B cell (primary cell): ENCODE measurements around the gene BAIAP3. TPM values are rescaled to one million over a fixed set of nuclear protein-coding genes. Genes with fewer than 3 reads are reported as not detected.

Source experiments
- ATAC-seq: fragments of 200-7000 bp; cut with Tn5 transposase; one replicate; pipeline ENCODE4 v1.10.0; 2021; ENCODE audit warnings: low read depth, mild to moderate bottlenecking, moderate number of reproducible peaks, moderate library complexity
- CTCF ChIA-PET: fragments of 350-600 bp; sonication (Branson Sonifier 250); formaldehyde crosslinking; loops from one replicate; lab custom pipeline; 2021; ENCODE audit warnings: antibody characterized with exemption, inconsistent platforms; lab: Charles Lee
- POLR2A ChIA-PET: fragments of 350-600 bp; sonication (Branson Sonifier 250); formaldehyde crosslinking; loops from one replicate; lab custom pipeline; 2021; ENCODE audit warnings: antibody characterized with exemption; lab: Charles Lee
- DNase-seq: peaks from one replicate; pipeline ENCODE4 v3.0.0; 2013
- H2AFZ ChIP-seq: 2 replicates; pipeline ENCODE4 v1.6.1; 2012; ENCODE audit warnings: mild to moderate bottlenecking, low read depth, low read length; ENCODE audit not compliant: insufficient read depth, poor library complexity, severe bottlenecking
- H3K27ac ChIP-seq, 2 donors: 1 replicate in 1 of 2; 2 replicates in 1 of 2; pipeline ENCODE4 v1.5.1; 2012 to 2013; ENCODE audit warnings: low read length in 2 of 2, mild to moderate bottlenecking in 2 of 2, moderate library complexity in 1 of 2
- H3K27me3 ChIP-seq, 4 experiments: fragments of 200-600 bp in 1 of 4; sonication (generic) in 1 of 4; replicated peaks in 1 of 4; 1 replicate in 2 of 4; 2 replicates in 2 of 4; pipeline versions ENCODE4 v1.6.1 to v1.7.0; 2013 to 2016; ENCODE audit warnings: low read length in 3 of 4, mild to moderate bottlenecking in 2 of 4, mixed read lengths in 1 of 4, moderate library complexity in 1 of 4; ENCODE audit not compliant: insufficient read depth in 4 of 4, control insufficient read depth in 3 of 4; ENCODE audit errors: control extremely low read depth in 1 of 4
- H3K36me3 ChIP-seq, 2 experiments: replicated peaks in 1 of 2; 1 replicate in 1 of 2; 2 replicates in 1 of 2; pipeline versions ENCODE4 v1.6.1 to v1.7.1; 2013; ENCODE audit warnings: low read length in 1 of 2; ENCODE audit not compliant: insufficient read depth in 2 of 2, control insufficient read depth in 1 of 2; ENCODE audit errors: control extremely low read depth in 1 of 2, extremely low read depth in 1 of 2
- H3K4me1 ChIP-seq, 2 donors: fragments of 200-600 bp in 1 of 2; sonication (generic) in 1 of 2; 1 replicate in 1 of 2; 2 replicates in 1 of 2; pipeline versions ENCODE4 v1.5.1 to v1.6.1; 2013 to 2017; ENCODE audit warnings: low read length in 2 of 2; ENCODE audit not compliant: control insufficient read depth in 2 of 2, insufficient read depth in 2 of 2
- H3K4me2 ChIP-seq: replicated peaks from 2 replicates; pipeline ENCODE3; 2012; ENCODE audit warnings: mild to moderate bottlenecking, low read depth, low read length; ENCODE audit not compliant: poor library complexity, severe bottlenecking
- H3K4me3 ChIP-seq, 5 experiments: fragments of 200-600 bp in 1 of 5; sonication (generic) in 1 of 5; 1 replicate in 3 of 5; 2 replicates in 2 of 5; pipeline versions ENCODE4 v1.5.1 to v1.7.0; 2011 to 2016; ENCODE audit warnings: low read length in 4 of 5, mild to moderate bottlenecking in 4 of 5, low read depth in 2 of 5, control low read depth in 1 of 5, moderate library complexity in 1 of 5; ENCODE audit not compliant: insufficient read depth in 1 of 5; ENCODE audit errors: control extremely low read depth in 1 of 5, extremely low read depth in 1 of 5
- H3K79me2 ChIP-seq: fragments of 200-600 bp; sonication (generic); one replicate; pipeline ENCODE4 v1.6.0; 2016; ENCODE audit warnings: low read length; ENCODE audit not compliant: control insufficient read depth, insufficient read depth
- H3K9ac ChIP-seq: fragments of 200-600 bp; sonication (generic); 2 replicates; pipeline ENCODE4 v1.6.1; 2017; ENCODE audit warnings: mild to moderate bottlenecking, low read length, moderate library complexity
- H3K9me3 ChIP-seq, 3 donors: one replicate each; pipeline versions ENCODE4 v1.6.1 to v1.7.1; 2013; ENCODE audit warnings: low read length in 2 of 3; ENCODE audit not compliant: control insufficient read depth in 2 of 3, insufficient read depth in 1 of 3; ENCODE audit errors: control extremely low read depth in 1 of 3
- H4K20me1 ChIP-seq: 2 replicates; pipeline ENCODE4 v1.6.0; 2012; ENCODE audit warnings: mild to moderate bottlenecking, low read length; ENCODE audit not compliant: insufficient read depth, control insufficient read depth, poor library complexity, severe bottlenecking
- H3K27ac Mint-ChIP-seq: one replicate; pipeline ENCODE4 v1.8.0; 2021; ENCODE audit warnings: mixed read lengths
- H3K27me3 Mint-ChIP-seq: one replicate; pipeline ENCODE4 v1.8.0; 2021; ENCODE audit warnings: mixed read lengths
- H3K4me1 Mint-ChIP-seq: one replicate; pipeline ENCODE4 v1.8.0; 2021; ENCODE audit warnings: mixed read lengths
- H3K4me3 Mint-ChIP-seq: one replicate; pipeline ENCODE4 v1.8.0; 2021; ENCODE audit warnings: mixed read lengths
- H3K9me3 Mint-ChIP-seq: one replicate; pipeline ENCODE4 v1.8.0; 2022; ENCODE audit warnings: mixed read lengths; ENCODE audit not compliant: insufficient read depth
- EZH2 ChIP-seq: IDR thresholded peaks from 2 replicates; pipeline ENCODE4 v1.6.1; 2012; ENCODE audit warnings: borderline replicate concordance, low read depth, mild to moderate bottlenecking, moderate library complexity, low read length; ENCODE audit not compliant: insufficient read depth, poor library complexity, severe bottlenecking
- WGBS: methylation state at CpG from one replicate; pipeline ENCODE4 v1.1.5; 2013; ENCODE audit warnings: missing lambda C conversion rate; ENCODE audit not compliant: insufficient coverage; 5-methylcytosine and 5-hydroxymethylcytosine counted together
- intact Hi-C: fragments of 100-400 bp; cut with micrococcal nuclease; formaldehyde crosslinking; loops from one replicate; pipeline ENCODE4 v1.10.0; 2022
- polyA plus RNA-seq: library from polyadenylated mRNA; depleted of rRNA; stranded (reverse); fragments of >200 nt; gene quantifications from 2 replicates; pipeline ENCODE4 v1.2.3, GENCODE V29; 2012
- total RNA-seq, 2 donors: library from RNA; stranded (reverse); fragments of 120-200 nt in 1 of 2; gene quantifications; 1 replicate in 1 of 2; 2 replicates in 1 of 2; pipeline versions ENCODE4 v1.2.3 to v1.2.4, GENCODE V29; 2013 to 2022
- TF ChIP-seq, protein P1 (sequence below): fragments of 200-600 bp; IDR thresholded peaks from one replicate; pipeline ENCODE4 v1.8.0; 2022; ENCODE audit warnings: antibody characterized with exemption, mild to moderate bottlenecking

Gene BAIAP3
- total and polyA plus RNA-seq, 2 donors (not counting 1 experiment from before 2014, with no cell fraction given): 119 to 130 TPM

DNA sequence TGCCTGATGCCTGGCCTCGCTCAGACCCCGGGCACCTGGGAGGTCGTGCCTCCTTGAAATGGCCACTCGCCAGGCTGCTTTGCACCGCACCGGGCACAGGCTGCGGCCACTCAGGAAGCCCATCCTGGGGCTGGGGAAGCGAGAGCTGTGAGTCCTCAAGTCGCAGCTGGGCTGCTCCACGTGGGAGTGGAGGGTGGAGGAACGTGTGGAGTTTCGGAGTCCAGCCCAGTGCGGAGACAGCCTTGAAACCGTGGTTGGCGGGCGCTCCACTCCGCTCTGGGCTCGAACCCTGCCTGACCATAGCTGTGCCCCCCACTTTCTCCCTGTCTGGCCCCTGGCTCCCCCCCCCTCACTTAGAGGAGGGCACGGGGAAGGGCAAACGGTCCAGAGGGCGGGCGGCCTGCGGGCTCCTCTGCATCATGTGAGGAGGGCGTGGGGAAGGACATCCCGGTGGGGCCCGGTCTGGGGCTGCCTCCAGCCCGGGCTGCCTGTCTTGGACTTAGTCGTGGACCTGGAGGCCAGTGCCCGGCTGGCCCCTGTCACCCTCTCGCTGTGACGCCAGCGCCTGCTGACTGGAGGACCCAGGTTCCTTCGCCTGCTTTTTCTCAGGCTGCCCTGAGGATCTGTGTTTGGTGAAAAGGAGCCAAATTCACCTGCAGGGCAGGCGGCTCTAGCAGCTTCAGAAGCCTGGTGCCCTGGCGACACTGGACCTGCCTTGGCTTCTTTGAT is 21.5 kb upstream of the BAIAP3 start:
- Mint-ChIP-seq H3K4me1 (peaks cover 40% of the 10 kb centered on the region), H3K9me3 (no peaks in the 10 kb centered on the region), H3K4me3 (peak overlapping the region; percentile 99), H3K27ac (peak overlapping the region; percentile 97), H3K27me3 (no peaks in the 10 kb centered on the region)
- ATAC-seq (no peak), DNase-seq (no peak)
- H3K36me3 ChIP-seq: peaks cover 0 to 51% of the 10 kb centered on the region in 2 experiments
- peaks cover 82% of the 10 kb centered on the region for H3K79me2 ChIP-seq
- peaks cover 67% of the 10 kb centered on the region for H4K20me1 ChIP-seq
- H3K4me2 ChIP-seq: peak overlapping the region; percentile 87
- H3K27me3 ChIP-seq: no peaks in the 10 kb centered on the region
- CTCF ChIA-PET: interaction anchor here (1.4 kb wide), 1 partner anchor 10 kb away, joined by 5 read pairs; no protein-coding TSS in a partner anchor
- no peaks in the 10 kb centered on the region for H3K9me3 ChIP-seq
- POLR2A ChIA-PET: interaction anchor here (0.6 kb wide), 1 partner anchor 10 kb away, joined by 3 read pairs; no protein-coding TSS in a partner anchor
- no peak overlapping the region for H2AFZ ChIP-seq
- peak overlapping the region in 4 of 5 experiments; percentile 80 to 90 (median 87) for H3K4me3 ChIP-seq
- TF ChIP-seq, protein P1, sequence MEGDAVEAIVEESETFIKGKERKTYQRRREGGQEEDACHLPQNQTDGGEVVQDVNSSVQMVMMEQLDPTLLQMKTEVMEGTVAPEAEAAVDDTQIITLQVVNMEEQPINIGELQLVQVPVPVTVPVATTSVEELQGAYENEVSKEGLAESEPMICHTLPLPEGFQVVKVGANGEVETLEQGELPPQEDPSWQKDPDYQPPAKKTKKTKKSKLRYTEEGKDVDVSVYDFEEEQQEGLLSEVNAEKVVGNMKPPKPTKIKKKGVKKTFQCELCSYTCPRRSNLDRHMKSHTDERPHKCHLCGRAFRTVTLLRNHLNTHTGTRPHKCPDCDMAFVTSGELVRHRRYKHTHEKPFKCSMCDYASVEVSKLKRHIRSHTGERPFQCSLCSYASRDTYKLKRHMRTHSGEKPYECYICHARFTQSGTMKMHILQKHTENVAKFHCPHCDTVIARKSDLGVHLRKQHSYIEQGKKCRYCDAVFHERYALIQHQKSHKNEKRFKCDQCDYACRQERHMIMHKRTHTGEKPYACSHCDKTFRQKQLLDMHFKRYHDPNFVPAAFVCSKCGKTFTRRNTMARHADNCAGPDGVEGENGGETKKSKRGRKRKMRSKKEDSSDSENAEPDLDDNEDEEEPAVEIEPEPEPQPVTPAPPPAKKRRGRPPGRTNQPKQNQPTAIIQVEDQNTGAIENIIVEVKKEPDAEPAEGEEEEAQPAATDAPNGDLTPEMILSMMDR: no peak
- TF ChIP-seq EZH2: no peak
- peak overlapping the region in 1 of 2 donors; percentile 75 for H3K27ac ChIP-seq
- WGBS: 54% methylated on average over 28 of the region's 35 CpGs
- H3K4me1 ChIP-seq: peaks cover 21 to 40% of the 10 kb centered on the region in 2 donors
- intact Hi-C loops: no loop called here
- H3K9ac ChIP-seq: peak overlapping the region; percentile 78

GRCh38 chr16:1312467-1312816 is 21.0 kb upstream of the BAIAP3 start:
- no peak for TF ChIP-seq EZH2
- TF ChIP-seq, protein P1: no peak
- Histone ChIP-seq H3K79me2 (peaks cover 84% of the 10 kb centered on the region), H3K9ac (peak overlapping the region; percentile 19), H4K20me1 (peaks cover 73% of the 10 kb centered on the region), H3K36me3 (peaks cover 0 to 56% of the 10 kb centered on the region in 2 experiments), H3K4me1 (peaks cover 21 to 40% of the 10 kb centered on the region in 2 donors), H2AFZ (no peak overlapping the region), H3K27ac (no peak overlapping the region), H3K4me3 (no peak overlapping the region), H3K27me3 (no peaks in the 10 kb centered on the region), H3K9me3 (no peaks in the 10 kb centered on the region), H3K4me2 (peak overlapping the region; percentile 87)
- CTCF ChIA-PET: interaction anchor here (0.6 to 1.4 kb wide), 2 partner anchors 11 to 18 kb away, joined by 3 to 5 read pairs; no protein-coding TSS in a partner anchor
- no peak for DNase-seq
- intact Hi-C loops: no loop called here
- H3K27me3 Mint-ChIP-seq: no peaks in the 10 kb centered on the region
- POLR2A ChIA-PET: interaction anchor here (0.6 kb wide), 1 partner anchor 9 kb away, joined by 3 read pairs; no protein-coding TSS in a partner anchor
- WGBS: 79% methylated on average over 15 of the region's 16 CpGs
- H3K27ac Mint-ChIP-seq: peak overlapping the region; percentile 61
- H3K4me3 Mint-ChIP-seq: peak overlapping the region; percentile 41
- ATAC-seq: no peak
- H3K9me3 Mint-ChIP-seq: no peaks in the 10 kb centered on the region
- peaks cover 40% of the 10 kb centered on the region for H3K4me1 Mint-ChIP-seq
